Activated naive CD8-positive, alpha-beta T cell treated with anti-CD3 and anti-CD28 coated beads, Interleukin-2, amount 50 U/mL, for 16 hours (primary cell): ENCODE measurements around the gene SLC19A1.
"Not testable (repeated sequence)": the region's sequence is repeated elsewhere in the genome, so short reads cannot be mapped to it uniquely, and the experiment has no call there.

Experiments
- DNase-seq: peaks from one replicate; pipeline ENCODE4 v3.0.0-alpha.2; 2020; ENCODE audit warnings: low read depth, low spot score

The SLC19A1 gene

GRCh38 chr21:45506241-45506817, 35.9 kb downstream of the SLC19A1 start:
- no peak for DNase-seq

- no peak for DNase-seq
Measured at GRCh38 chr21:45505416-45506021, 36.7 kb downstream of the SLC19A1 start.

- DNase-seq = no peak
Measured at GRCh38 chr21:45504516-45505415, 37.5 kb downstream of the SLC19A1 start.

GRCh38 chr21:45504021-45504515, 38.2 kb downstream of the SLC19A1 start:
- DNase-seq = no peak

- DNase-seq = not testable (repeated sequence)
Measured at GRCh38 chr21:45503226-45503625, 39.0 kb downstream of the SLC19A1 start.

GRCh38 chr21:45502600-45502999, 39.6 kb downstream of the SLC19A1 start:
- no peak for DNase-seq

- no peak for DNase-seq
Measured at GRCh38 chr21:45502006-45502345, 40.3 kb downstream of the SLC19A1 start.

- not testable (repeated sequence) for DNase-seq
Measured at GRCh38 chr21:45501081-45502005, 40.9 kb downstream of the SLC19A1 start.

- no peak for DNase-seq
Measured at GRCh38 chr21:45499970-45500577, 42.2 kb downstream of the SLC19A1 start.

GRCh38 chr21:45499201-45499750, 43.0 kb downstream of the SLC19A1 start:
- DNase-seq = no peak

GRCh38 chr21:45498646-45499000, 43.6 kb downstream of the SLC19A1 start:
- DNase-seq = no peak

- no peak for DNase-seq
Measured at GRCh38 chr21:45497846-45498645, 44.2 kb downstream of the SLC19A1 start.

- DNase-seq = no peak
Measured at GRCh38 chr21:45496968-45497845, 45.0 kb downstream of the SLC19A1 start.

GRCh38 chr21:45496151-45496967, 45.9 kb downstream of the SLC19A1 start:
- no peak for DNase-seq

GRCh38 chr21:45494851-45495680, 47.2 kb downstream of the SLC19A1 start:
- DNase-seq = no peak

GRCh38 chr21:45494135-45494850, 47.9 kb downstream of the SLC19A1 start:
- no peak for DNase-seq
